NCI-H146 treated with DMSO at 0.1 percent for 48 hours (cell line): ENCODE data around the gene GPSM3.
"Not testable (repeated sequence)": the region's sequence is repeated elsewhere in the genome, so short reads cannot be mapped to it uniquely, and the experiment has no call there.

Experiments used
- DNase-seq: peaks from one replicate; lab custom pipeline; 2025; ENCODE audit not compliant: unreplicated experiment; lab: John Stamatoyannopoulos, UW

The GPSM3 gene

GRCh38 chr6:32188381-32189068 is 3.9 kb downstream of the GPSM3 start:
- no peak for DNase-seq

- DNase-seq = not testable (repeated sequence)
Observed at GRCh38 chr6:32187725-32188380, 4.6 kb downstream of the GPSM3 start.

- DNase-seq = no peak
Observed at GRCh38 chr6:32187009-32187709, 5.3 kb downstream of the GPSM3 start.

GRCh38 chr6:32186151-32186840 is 6.1 kb downstream of the GPSM3 start:
- not testable (repeated sequence) for DNase-seq

- not testable (repeated sequence) for DNase-seq
Observed at GRCh38 chr6:32185681-32186131, 6.7 kb downstream of the GPSM3 start.

GRCh38 chr6:32184084-32184640 is 8.3 kb downstream of the GPSM3 start, which contains the start of gene AGER:
Gene AGER, minus strand, starts transcription at chr6:32184253. Its CDS starts 31 bp downstream, at chr6:32184222.
- DNase-seq = no peak

GRCh38 chr6:32183483-32184083 is 8.9 kb downstream of the GPSM3 start:
- no peak for DNase-seq

GRCh38 chr6:32183030-32183429 is 9.4 kb downstream of the GPSM3 start:
- no peak for DNase-seq

GRCh38 chr6:32182555-32182981 is 9.9 kb downstream of the GPSM3 start:
- no peak for DNase-seq

- DNase-seq = no peak
Observed at GRCh38 chr6:32181915-32182529, 10.4 kb downstream of the GPSM3 start.

GRCh38 chr6:32181148-32181702 is 11.2 kb downstream of the GPSM3 start:
- no peak for DNase-seq

- no peak for DNase-seq
Observed at GRCh38 chr6:32179766-32180405, 12.6 kb downstream of the GPSM3 start.

- DNase-seq = no peak
Observed at GRCh38 chr6:32178547-32179440, 13.6 kb downstream of the GPSM3 start.

GRCh38 chr6:32177788-32178546 is 14.5 kb downstream of the GPSM3 start, which contains the start of gene RNF5:
Gene RNF5, plus strand, starts transcription at chr6:32178405. Its CDS starts 107 bp downstream, at chr6:32178512.
- DNase-seq = peak; percentile 99

- DNase-seq = no peak
Observed at GRCh38 chr6:32177183-32177787, 15.2 kb downstream of the GPSM3 start.

- DNase-seq = peak; percentile 46
Observed at GRCh38 chr6:32176476-32177182, 15.8 kb downstream of the GPSM3 start.
